ENCODE data around the gene PRKAR2B. TPM values are rescaled to one million over a fixed set of nuclear protein-coding genes. Genes with fewer than 3 reads are reported as not detected.

PRKAR2B gene
- total and polyA plus RNA-seq, 4 donors = 3.5 to 15.0 (median 5.8) TPM

DNA sequence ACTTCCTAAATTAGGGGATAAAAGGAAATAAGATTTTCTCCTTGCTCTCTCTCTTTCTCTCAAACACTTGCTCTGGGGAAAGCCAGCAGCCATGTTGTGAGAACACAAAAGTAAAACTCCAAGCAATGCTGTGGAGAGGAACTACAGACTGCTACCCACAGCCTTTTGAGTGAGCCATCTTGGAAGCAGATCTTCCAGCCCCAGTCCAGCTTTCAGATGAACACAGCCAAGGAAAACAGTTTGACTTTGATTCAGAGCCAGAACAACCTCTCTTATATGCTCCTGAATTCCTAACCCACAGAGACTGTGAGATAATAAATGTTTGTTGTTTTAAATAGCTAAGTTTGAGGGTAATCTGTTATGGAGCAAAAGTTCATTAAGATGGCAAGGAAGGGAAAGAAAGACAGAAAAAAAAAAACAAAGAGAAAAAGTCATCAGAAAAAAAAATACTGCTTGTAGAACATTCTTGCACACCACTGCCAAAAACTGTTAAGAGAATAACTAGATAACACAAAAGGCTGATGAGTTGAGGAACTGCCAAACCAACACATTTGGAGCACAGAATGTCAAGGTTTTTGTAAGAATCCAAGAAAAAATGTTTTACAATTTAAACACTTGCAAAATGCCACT, 20.9 kb upstream of the PRKAR2B start:
- no peak overlapping the region for H3K9ac ChIP-seq (ENCODE audit: insufficient read depth in 1 of 2, low read length in 2 of 2)
- no peak overlapping the region for H3K27ac ChIP-seq (ENCODE audit: low read depth in 1 of 2, low read length in 1 of 2)
- DNase-seq = no peak
- peaks cover 0 to 2% (median 0%) of the 10 kb centered on the region in 5 donors for H3K4me1 ChIP-seq (ENCODE audit: control insufficient read depth in 5 of 5, insufficient read depth in 5 of 5, low read length in 5 of 5)
- ATAC-seq (ENCODE audit: insufficient read depth, low FRiP score) = no peak
- H3K27me3 ChIP-seq (ENCODE audit: control insufficient read depth in 3 of 3, insufficient read depth in 3 of 3, low read length in 2 of 3) = no peaks in the 10 kb centered on the region
- no peak for TF ChIP-seq CTCF (IDR thresholded peaks at IDR 0.05; ENCODE audit: control extremely low read depth, extremely low read depth)
- H3K4me3 ChIP-seq = no peak overlapping the region
- H3K36me3 ChIP-seq (ENCODE audit: control insufficient read depth in 4 of 4, insufficient read depth in 4 of 4, low read length in 4 of 4) = no peaks in the 10 kb centered on the region
- H3K9me3 ChIP-seq (ENCODE audit: control insufficient read depth in 4 of 4, insufficient read depth in 3 of 4, low read length in 3 of 4) = peaks cover 0 to 3% (median 0%) of the 10 kb centered on the region in 4 donors

DNA sequence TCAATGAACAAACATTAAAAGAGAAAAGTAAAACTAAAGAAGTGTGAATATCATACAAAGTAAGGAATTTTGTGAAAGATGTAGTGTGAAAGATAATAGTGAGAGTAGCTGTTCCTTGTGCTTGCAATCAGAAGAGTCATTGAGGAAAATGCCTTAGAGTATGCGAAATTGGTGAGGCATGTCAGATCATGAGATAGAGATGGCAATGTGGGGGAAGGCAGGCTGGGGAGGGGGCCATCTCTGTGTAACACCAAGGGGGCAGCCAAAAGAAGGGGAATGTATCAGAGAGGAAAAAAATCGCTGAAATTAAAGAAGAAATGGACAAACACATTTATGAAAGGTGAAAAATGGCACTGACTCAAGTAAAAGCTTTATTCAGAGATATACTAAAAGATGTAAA, 19.6 kb upstream of the PRKAR2B start:
- H3K9me3 ChIP-seq (ENCODE audit: control insufficient read depth in 4 of 4, insufficient read depth in 3 of 4, low read length in 3 of 4) = peaks cover 0 to 3% (median 0%) of the 10 kb centered on the region in 4 donors
- 93 to 100% methylated on average over 2 of the region's 2 CpGs for WGBS, 2 donors
- no peak for ATAC-seq (ENCODE audit: insufficient read depth, low FRiP score)

DNA sequence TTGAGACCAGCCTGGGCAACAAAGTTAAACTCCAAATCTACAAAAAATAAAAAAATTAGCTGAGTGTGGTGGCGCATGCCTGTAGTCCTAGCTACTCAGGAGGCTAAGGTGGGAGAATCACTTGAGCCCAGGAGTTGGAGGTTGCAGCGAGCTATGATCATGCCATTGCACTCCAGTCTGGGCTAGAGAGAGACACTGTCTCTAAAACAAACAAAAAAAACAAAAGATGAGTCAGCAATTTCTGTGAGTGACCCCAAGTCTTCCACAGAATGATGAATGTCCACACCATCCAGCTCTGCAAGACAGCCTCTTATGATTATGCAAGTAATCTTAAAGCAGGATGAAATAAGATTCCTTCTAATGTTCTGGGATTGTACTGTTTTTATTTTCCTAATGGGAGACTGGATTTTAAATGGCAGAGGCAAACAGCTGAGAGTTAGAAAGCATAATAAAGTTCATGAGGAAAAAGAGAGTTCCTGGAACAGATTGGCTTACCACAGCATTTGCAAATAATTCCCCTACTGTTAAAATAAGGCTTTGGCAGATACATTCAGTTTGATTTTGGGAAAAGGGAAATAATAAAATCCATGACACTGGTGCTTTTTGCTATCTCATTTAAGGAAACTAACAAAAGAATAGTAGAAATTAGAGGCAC, 18.9 kb upstream of the PRKAR2B start:
- no peaks in the 10 kb centered on the region for H3K36me3 ChIP-seq (ENCODE audit: control insufficient read depth in 4 of 4, insufficient read depth in 4 of 4, low read length in 4 of 4)
- H3K9ac ChIP-seq (ENCODE audit: insufficient read depth in 1 of 2, low read length in 2 of 2) = no peak overlapping the region
- WGBS, 2 donors = 91 to 96% methylated on average over 2 of the region's 2 CpGs
- H3K27me3 ChIP-seq (ENCODE audit: control insufficient read depth in 3 of 3, insufficient read depth in 3 of 3, low read length in 2 of 3) = no peaks in the 10 kb centered on the region
- H3K4me1 ChIP-seq (ENCODE audit: control insufficient read depth in 5 of 5, insufficient read depth in 5 of 5, low read length in 5 of 5) = peaks cover 0 to 10% (median 0%) of the 10 kb centered on the region in 5 donors
- peaks cover 0 to 3% (median 0%) of the 10 kb centered on the region in 4 donors for H3K9me3 ChIP-seq (ENCODE audit: control insufficient read depth in 4 of 4, insufficient read depth in 3 of 4, low read length in 3 of 4)
- DNase-seq (no peak), ATAC-seq (ENCODE audit: insufficient read depth, low FRiP score) (no peak)
- no peak overlapping the region for H3K27ac ChIP-seq (ENCODE audit: low read depth in 1 of 2, low read length in 1 of 2)
- H3K4me3 ChIP-seq = no peak overlapping the region
- TF ChIP-seq CTCF (IDR thresholded peaks at IDR 0.05; ENCODE audit: control extremely low read depth, extremely low read depth) = no peak

More for the DNA sequence above, 19.6 kb upstream of the PRKAR2B start:
- Histone ChIP-seq H3K4me1 (ENCODE audit: control insufficient read depth in 5 of 5, insufficient read depth in 5 of 5, low read length in 5 of 5) (peaks cover 0 to 10% (median 0%) of the 10 kb centered on the region in 5 donors), H3K36me3 (ENCODE audit: control insufficient read depth in 4 of 4, insufficient read depth in 4 of 4, low read length in 4 of 4) (no peaks in the 10 kb centered on the region), H3K27ac (ENCODE audit: low read depth in 1 of 2, low read length in 1 of 2) (no peak overlapping the region), H3K9ac (ENCODE audit: insufficient read depth in 1 of 2, low read length in 2 of 2) (no peak overlapping the region), H3K4me3 (no peak overlapping the region), H3K27me3 (ENCODE audit: control insufficient read depth in 3 of 3, insufficient read depth in 3 of 3, low read length in 2 of 3) (no peaks in the 10 kb centered on the region)
- DNase-seq = no peak
- TF ChIP-seq CTCF (IDR thresholded peaks at IDR 0.05; ENCODE audit: control extremely low read depth, extremely low read depth) = no peak
